ENCODE data around the gene DIP2C.
"Not testable (repeated sequence)": the region's sequence is repeated elsewhere in the genome, so short reads cannot be mapped to it uniquely, and the experiment has no call there.

DIP2C gene

GRCh38 chr10:482848-483247 is 206.6 kb downstream of the DIP2C start:
- no peak for TF ChIP-seq CTCF (IDR thresholded peaks at IDR 0.05; ENCODE audit: control insufficient read depth, extremely low read depth, insufficient read depth)
- H3K4me3 ChIP-seq (ENCODE audit: low read depth, low read length), result no peak overlapping the region
- DNase-seq (ENCODE audit: low read depth), result no peak

- TF ChIP-seq CTCF (IDR thresholded peaks at IDR 0.05; ENCODE audit: control insufficient read depth, extremely low read depth, insufficient read depth), result no peak
- no peak overlapping the region for H3K4me3 ChIP-seq (ENCODE audit: low read depth, low read length)
- no peak for DNase-seq (ENCODE audit: low read depth)
These were observed 207.4 kb downstream of the DIP2C start for GRCh38 chr10:482051-482501.

- TF ChIP-seq CTCF (IDR thresholded peaks at IDR 0.05; ENCODE audit: control insufficient read depth, extremely low read depth, insufficient read depth), result no peak
- DNase-seq (ENCODE audit: low read depth), result no peak
These were observed 207.8 kb downstream of the DIP2C start for GRCh38 chr10:481628-482027.

GRCh38 chr10:480928-481552 is 208.4 kb downstream of the DIP2C start:
- peak; percentile 59 for DNase-seq (ENCODE audit: low read depth)
- no peak for TF ChIP-seq CTCF (IDR thresholded peaks at IDR 0.05; ENCODE audit: control insufficient read depth, extremely low read depth, insufficient read depth)
- H3K4me3 ChIP-seq (ENCODE audit: low read depth, low read length), result no peak overlapping the region

More at GRCh38 chr10:481628-482027, 207.8 kb downstream of the DIP2C start:
- no peak overlapping the region for H3K4me3 ChIP-seq (ENCODE audit: low read depth, low read length)

GRCh38 chr10:480498-480927 is 209.0 kb downstream of the DIP2C start:
- DNase-seq (ENCODE audit: low read depth), result no peak
- TF ChIP-seq CTCF (IDR thresholded peaks at IDR 0.05; ENCODE audit: control insufficient read depth, extremely low read depth, insufficient read depth), result no peak
- no peak overlapping the region for H3K4me3 ChIP-seq (ENCODE audit: low read depth, low read length)

GRCh38 chr10:479706-480497 is 209.6 kb downstream of the DIP2C start:
- H3K4me3 ChIP-seq (ENCODE audit: low read depth, low read length); DNase-seq (ENCODE audit: low read depth): not testable (repeated sequence)

GRCh38 chr10:478471-479245 is 210.8 kb downstream of the DIP2C start:
- no peak for DNase-seq (ENCODE audit: low read depth)
- TF ChIP-seq CTCF (IDR thresholded peaks at IDR 0.05; ENCODE audit: control insufficient read depth, extremely low read depth, insufficient read depth), result no peak
- no peak overlapping the region for H3K4me3 ChIP-seq (ENCODE audit: low read depth, low read length)
